ENCODE results near the gene DBNL.

Gene DBNL

GRCh38 chr7:44109991-44110390, 65.5 kb downstream of the DBNL start:
- Histone ChIP-seq H3K27ac (ENCODE audit: low read depth, low read length, severe bottlenecking) (no peak overlapping the region), H3K4me1 (ENCODE audit: control insufficient read depth, insufficient read depth, low read length, poor library complexity, severe bottlenecking) (peaks cover 5% of the 10 kb centered on the region), H3K36me3 (ENCODE audit: control insufficient read depth, insufficient read depth, low read length) (peaks cover 89% of the 10 kb centered on the region), H3K4me3 (ENCODE audit: extremely low read depth, insufficient read depth, low read length, poor library complexity, severe bottlenecking) (no peak overlapping the region), H3K9me3 (ENCODE audit: control insufficient read depth, low read length) (no peaks in the 10 kb centered on the region)
- 95 to 96% methylated on average over 18 of the region's 18 CpGs for WGBS, 2 experiments (ENCODE audit: insufficient coverage in 2 of 2)

- H3K36me3 ChIP-seq (ENCODE audit: control insufficient read depth, insufficient read depth, low read length): peaks cover 94% of the 10 kb centered on the region
- no peak overlapping the region for H3K27ac ChIP-seq (ENCODE audit: low read depth, low read length, severe bottlenecking)
- 90 to 94% methylated on average over 22 to 24 of the region's 27 CpGs for WGBS, 2 experiments (ENCODE audit: insufficient coverage in 2 of 2)
- no peaks in the 10 kb centered on the region for H3K4me1 ChIP-seq (ENCODE audit: control insufficient read depth, insufficient read depth, low read length, poor library complexity, severe bottlenecking)
- H3K4me3 ChIP-seq (ENCODE audit: extremely low read depth, insufficient read depth, low read length, poor library complexity, severe bottlenecking): no peak overlapping the region
- no peaks in the 10 kb centered on the region for H3K9me3 ChIP-seq (ENCODE audit: control insufficient read depth, low read length)
These were observed 66.5 kb downstream of the DBNL start for GRCh38 chr7:44110719-44111635.
